Stimulated activated CD4-positive, alpha-beta T cell treated with anti-CD3 and anti-CD28 coated beads, Interleukin-2, amount 100 ng/mL, for 4 hours (primary cell): ENCODE data around the gene MSH3.
A peak's percentile ranks its signal among the peaks of the same experiment; 100 is the strongest.
"Not testable (repeated sequence)": the region's sequence is repeated elsewhere in the genome, so short reads cannot be mapped to it uniquely, and the experiment has no call there.

Source experiments
- DNase-seq: peaks from one replicate; pipeline ENCODE4 v3.0.0-alpha.2; 2020; ENCODE audit warnings: low read depth

The MSH3 gene

GRCh38 chr5:80656425-80656824, 2.0 kb downstream of the MSH3 start:
- no peak for DNase-seq

GRCh38 chr5:80659106-80659505, 4.7 kb downstream of the MSH3 start:
- DNase-seq, result no peak

GRCh38 chr5:80660661-80661060, 6.2 kb downstream of the MSH3 start:
- not testable (repeated sequence) for DNase-seq

- no peak for DNase-seq
Measured at GRCh38 chr5:80662108-80662507, 7.7 kb downstream of the MSH3 start.

- DNase-seq, result no peak
Measured at GRCh38 chr5:80665057-80665456, 10.6 kb downstream of the MSH3 start.

GRCh38 chr5:80667384-80667783, 12.9 kb downstream of the MSH3 start:
- DNase-seq, result no peak

- DNase-seq, result no peak
Measured at GRCh38 chr5:80668016-80668969, 13.8 kb downstream of the MSH3 start.

GRCh38 chr5:80672140-80672736, 17.8 kb downstream of the MSH3 start:
- DNase-seq, result peak; percentile 48

GRCh38 chr5:80676706-80677105, 22.3 kb downstream of the MSH3 start:
- no peak for DNase-seq

- DNase-seq, result no peak
Measured at GRCh38 chr5:80686757-80687156, 32.3 kb downstream of the MSH3 start.

- no peak for DNase-seq
Measured at GRCh38 chr5:80688648-80689420, 34.4 kb downstream of the MSH3 start.

- no peak for DNase-seq
Measured at GRCh38 chr5:80689627-80690026, 35.2 kb downstream of the MSH3 start.

- DNase-seq, result no peak
Measured at GRCh38 chr5:80695666-80696065, 41.2 kb downstream of the MSH3 start.

- DNase-seq, result no peak
Measured at GRCh38 chr5:80696450-80696849, 42.0 kb downstream of the MSH3 start.

- DNase-seq, result no peak
Measured at GRCh38 chr5:80697100-80697499, 42.6 kb downstream of the MSH3 start.

- no peak for DNase-seq
Measured at GRCh38 chr5:80698369-80698768, 43.9 kb downstream of the MSH3 start.

- no peak for DNase-seq
Measured at GRCh38 chr5:80701597-80701996, 47.1 kb downstream of the MSH3 start.

- DNase-seq, result no peak
Measured at GRCh38 chr5:80703291-80703690, 48.8 kb downstream of the MSH3 start.

- DNase-seq, result no peak
Measured at GRCh38 chr5:80703747-80704146, 49.3 kb downstream of the MSH3 start.

- DNase-seq, result no peak
Measured at GRCh38 chr5:80704221-80704620, 49.8 kb downstream of the MSH3 start.

GRCh38 chr5:80705216-80705769, 50.8 kb downstream of the MSH3 start:
- no peak for DNase-seq

- no peak for DNase-seq
Measured at GRCh38 chr5:80705801-80706200, 51.3 kb downstream of the MSH3 start.
